ENCODE measurements around the gene TMEM132C.

- TF ChIP-seq CTCF (IDR thresholded peaks at IDR 0.05) (no peak), POLR2A (IDR thresholded peaks at IDR 0.05) (no peak)
These were observed 334 bp upstream of the TMEM132C start for GRCh38 chr12:128266541-128267130.

All from lower leg skin (tissue), 3 donors.